ENCODE measurements around the gene NPL. TPM values are rescaled to one million over a fixed set of nuclear protein-coding genes. Genes with fewer than 3 reads are reported as not detected.

The NPL gene
- total and polyA plus RNA-seq, 9 of the 15 experiments (the other 6 are each of a cell fraction or from before 2014, with no cell fraction given), result 9.9 to 22.3 (median 14.2) TPM

- BruUV-seq (replicated peaks), result no TSS peak
- H4K20me1 ChIP-seq (replicated peaks; ENCODE audit: control insufficient read depth, insufficient read depth, low read length), result no peaks in the 10 kb centered on the region
- POLR2A ChIA-PET, result interaction anchor here (0.7 to 1.1 kb wide), 2 partner anchors 47 to 709 kb away, joined by 3 read pairs; no protein-coding TSS in a partner anchor
- no peak overlapping the region for H3K9ac ChIP-seq (ENCODE audit: insufficient read depth in 1 of 2, low read depth in 2 of 2, low read length in 2 of 2)
- intact Hi-C loops (cut with micrococcal nuclease) (loop anchor here (5.0 kb wide), 1 partner anchor 402 kb away; the partner anchor contains the start of gene GLUL), in situ Hi-C loops (cut with MboI) (no loop called here)
- peaks cover 21 to 50% of the 10 kb centered on the region in 2 experiments for H3K4me1 ChIP-seq (replicated peaks in 1 of 2; ENCODE audit: control insufficient read depth in 2 of 2, insufficient read depth in 2 of 2, low read length in 2 of 2)
- no peak overlapping the region for H3K4me2 ChIP-seq (ENCODE audit: insufficient read depth, low read length)
- H3K27ac ChIP-seq (ENCODE audit: extremely low read depth, low read depth, low read length), result no peak overlapping the region
- H3K9me3 ChIP-seq (replicated peaks; ENCODE audit: control insufficient read depth, insufficient read depth, low read depth, low read length), result no peaks in the 10 kb centered on the region
- FAIRE-seq, result no peak
- DNase-seq (ENCODE audit: extremely low read depth in 1 of 4, low spot score in 3 of 4), result no peak
- no peaks in the 10 kb centered on the region for H3K9me1 ChIP-seq (ENCODE audit: control insufficient read depth, insufficient read depth, low read length)
- CTCF ChIA-PET (ENCODE audit: low intra/inter-chr PET ratio), result no interaction called here
- no peak overlapping the region for H3K4me3 ChIP-seq
- no peak for TF ChIP-seq RUNX1 (IDR thresholded peaks at IDR 0.05; ENCODE audit: low read depth)
- no peak for TF ChIP-seq MCM2 (IDR thresholded peaks at IDR 0.05; ENCODE audit: low read depth)
- TF ChIP-seq TCF15 (CRISPR knock-in tag; IDR thresholded peaks at IDR 0.05), result no peak
- TF ChIP-seq RAD21 (CRISPR knock-in tag; conservative IDR thresholded peaks at IDR 0.05 in 1 of 2, IDR thresholded peaks at IDR 0.05 in 1 of 2), result no peak
- TF ChIP-seq WHSC1 (IDR thresholded peaks at IDR 0.05; ENCODE audit: low read length), result no peak
- TF ChIP-seq SIRT6 (IDR thresholded peaks at IDR 0.05; ENCODE audit: low read depth, low read length), result no peak
- no peak for TF ChIP-seq POLR2G (IDR thresholded peaks at IDR 0.05; ENCODE audit: low read depth, low read length)
- TF ChIP-seq RFX5 (IDR thresholded peaks at IDR 0.05; ENCODE audit: low read depth, low read length), result no peak
- no peak for TF ChIP-seq ELF2 (CRISPR knock-in tag; IDR thresholded peaks at IDR 0.05)
- no peak for TF ChIP-seq PRDM10 (IDR thresholded peaks at IDR 0.05; ENCODE audit: partially characterized antibody)
- no peak for TF ChIP-seq PHB2 (IDR thresholded peaks at IDR 0.05; ENCODE audit: low read depth)
- TF ChIP-seq TAL1 (IDR thresholded peaks at IDR 0.05), result no peak
- TF ChIP-seq PML (IDR thresholded peaks at IDR 0.05; ENCODE audit: low read length), result no peak
- TF ChIP-seq ARNT (IDR thresholded peaks at IDR 0.05), result no peak
- no peak for TF ChIP-seq ZNF239 (CRISPR knock-in tag; IDR thresholded peaks at IDR 0.05)
- TF ChIP-seq SIX5 (IDR thresholded peaks at IDR 0.05; ENCODE audit: borderline replicate concordance in 1 of 2, insufficient read depth in 1 of 2, low read depth in 1 of 2, low read length in 2 of 2), result no peak
- TF ChIP-seq FOXP1 (CRISPR knock-in tag; IDR thresholded peaks at IDR 0.05), result no peak
- peaks cover 7% of the 10 kb centered on the region; the same call in 2 of the 3 replicates for H3K36me3 ChIP-seq (ENCODE audit: control insufficient read depth, insufficient read depth, low read length)
- H3K27me3 ChIP-seq (ENCODE audit: control insufficient read depth in 2 of 2, insufficient read depth in 2 of 2, low read length in 2 of 2), result no peaks in the 10 kb centered on the region
- ATAC-seq, result no peak
- 86% methylated on average over 2 of the region's 2 CpGs for WGBS (ENCODE audit: insufficient coverage, low coverage, missing lambda C conversion rate)
- no peaks in the 10 kb centered on the region for H3K79me2 ChIP-seq (ENCODE audit: control insufficient read depth, insufficient read depth, low read length)
- no peak overlapping the region for H2AFZ ChIP-seq (ENCODE audit: low read depth, low read length)
Measured at GRCh38 chr1:182794091-182794490, 4.5 kb downstream of the NPL start.

All from K562 (cell line).